Ovary (tissue), 3 donors: ENCODE data around the gene CDC14B.

Experiments used
- CTCF ChIP-seq, 3 donors: fragments of 450-650 bp in 2 of 3; fragments of 200-600 bp in 1 of 3; IDR thresholded peaks; one replicate each; pipeline versions ENCODE4 v1.5.1 to v1.8.0; 2016 to 2022; ENCODE audit warnings: antibody characterized with exemption in 3 of 3, mild to moderate bottlenecking in 1 of 3
- POLR2A ChIP-seq: fragments of 450-650 bp; IDR thresholded peaks from one replicate; pipeline ENCODE4 v1.6.1; 2017; ENCODE audit warnings: antibody characterized with exemption, mild to moderate bottlenecking, moderate library complexity
- donor health status: DM: no; HTN: no; CAD: no.

GRCh38 chr9:96491880-96492525 is 127.6 kb downstream of the CDC14B start:
- TF ChIP-seq CTCF (IDR thresholded peaks at IDR 0.05) (no peak), POLR2A (no peak)
